ENCODE results near the gene MALSU1. TPM values are rescaled to one million over a fixed set of nuclear protein-coding genes. Genes with fewer than 3 reads are reported as not detected.

The MALSU1 gene
- polyA plus RNA-seq, 4 donors = 34.4 to 42.7 (median 36.2) TPM

DNA sequence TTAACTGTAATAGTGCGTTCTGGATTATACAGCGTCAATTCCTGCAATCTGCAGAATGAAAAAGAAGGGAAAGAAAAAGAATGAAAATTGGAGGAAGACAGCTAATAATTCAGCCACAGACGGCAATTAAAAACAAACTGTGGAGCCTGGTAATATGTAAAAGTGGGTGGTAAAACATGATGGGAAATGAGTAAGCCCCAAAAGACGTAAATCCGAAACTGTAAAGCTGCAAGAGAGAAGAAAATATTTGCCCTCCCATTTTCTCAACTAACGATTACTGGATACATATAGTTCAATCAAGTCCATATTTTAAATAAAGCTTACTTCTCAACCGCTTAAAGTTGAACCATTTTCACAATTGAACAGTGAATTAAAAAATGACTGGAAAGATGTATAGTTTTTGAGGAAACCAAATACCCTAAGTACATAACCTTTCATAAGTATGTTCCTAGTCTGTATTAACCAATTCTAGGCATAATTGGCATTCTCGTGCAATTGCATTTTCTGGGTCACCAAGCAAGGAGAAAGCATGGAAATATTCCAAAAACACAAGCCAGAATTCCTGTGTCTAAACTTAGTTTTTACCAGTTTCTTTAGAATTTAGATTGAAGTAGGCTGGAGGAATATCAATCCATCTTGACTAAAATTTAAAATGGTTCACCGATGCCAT is 44.8 kb downstream of the MALSU1 start:
- no peaks in the 10 kb centered on the region for H3K27me3 ChIP-seq (ENCODE audit: control insufficient read depth in 3 of 3, insufficient read depth in 3 of 3, low read length in 3 of 3)
- peaks cover 0 to 2% (median 0%) of the 10 kb centered on the region in 3 donors for H3K4me1 ChIP-seq (ENCODE audit: control insufficient read depth in 3 of 3, insufficient read depth in 2 of 3, low read depth in 1 of 3, low read length in 2 of 3)
- no peak overlapping the region for H3K27ac ChIP-seq (ENCODE audit: low read depth in 1 of 3, low read length in 2 of 3)
- DNase-seq (no peak), FAIRE-seq (no peak)
- H3K9me3 ChIP-seq (ENCODE audit: control insufficient read depth in 2 of 2, insufficient read depth in 1 of 2, low read depth in 1 of 2, low read length in 1 of 2) = no peaks in the 10 kb centered on the region
- whole genome bisulfite sequencing, 3 donors = 88 to 94% (median 91%) methylated on average over 9 of the region's 9 CpGs
- H3K4me3 ChIP-seq (ENCODE audit: low read depth in 1 of 3, low read length in 3 of 3) = no peak overlapping the region
- H3K36me3 ChIP-seq (ENCODE audit: control insufficient read depth in 3 of 3, insufficient read depth in 2 of 3, low read depth in 1 of 3, low read length in 3 of 3) = peaks cover 0 to 25% (median 0%) of the 10 kb centered on the region in 3 donors

DNA sequence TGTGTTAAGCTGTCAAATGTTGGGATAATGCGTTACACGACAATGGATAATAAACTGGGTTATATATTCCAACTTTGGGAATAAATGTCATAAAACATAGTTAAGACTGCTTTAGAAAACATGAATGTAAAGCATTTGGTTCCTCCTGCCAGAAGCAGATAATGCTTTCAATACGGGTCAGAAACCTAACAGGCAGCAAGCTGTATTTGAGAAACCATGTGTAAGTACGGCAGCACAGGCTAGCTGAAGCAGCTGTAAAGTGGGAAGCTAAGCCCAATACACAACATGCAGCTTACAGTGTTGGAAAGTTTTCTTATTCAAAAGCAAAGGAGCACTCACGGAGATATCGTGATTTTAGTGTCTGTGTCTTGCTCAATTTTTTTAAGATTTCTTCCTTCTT is 46.5 kb downstream of the MALSU1 start:
- H3K27me3 ChIP-seq (ENCODE audit: control insufficient read depth in 3 of 3, insufficient read depth in 3 of 3, low read length in 3 of 3) = no peaks in the 10 kb centered on the region
- DNase-seq (no peak), FAIRE-seq (no peak)
- peaks cover 0 to 2% (median 0%) of the 10 kb centered on the region in 3 donors for H3K4me1 ChIP-seq (ENCODE audit: control insufficient read depth in 3 of 3, insufficient read depth in 2 of 3, low read depth in 1 of 3, low read length in 2 of 3)
- H3K4me3 ChIP-seq (ENCODE audit: low read depth in 1 of 3, low read length in 3 of 3) = no peak overlapping the region
- H3K36me3 ChIP-seq (ENCODE audit: control insufficient read depth in 3 of 3, insufficient read depth in 2 of 3, low read depth in 1 of 3, low read length in 3 of 3) = peaks cover 0 to 24% (median 0%) of the 10 kb centered on the region in 3 donors
- no peak overlapping the region for H3K27ac ChIP-seq (ENCODE audit: low read depth in 1 of 3, low read length in 2 of 3)
- 82 to 84% (median 83%) methylated on average over 6 of the region's 6 CpGs for WGBS, 3 donors
- H3K9me3 ChIP-seq (ENCODE audit: control insufficient read depth in 2 of 2, insufficient read depth in 1 of 2, low read depth in 1 of 2, low read length in 1 of 2) = no peaks in the 10 kb centered on the region

DNA sequence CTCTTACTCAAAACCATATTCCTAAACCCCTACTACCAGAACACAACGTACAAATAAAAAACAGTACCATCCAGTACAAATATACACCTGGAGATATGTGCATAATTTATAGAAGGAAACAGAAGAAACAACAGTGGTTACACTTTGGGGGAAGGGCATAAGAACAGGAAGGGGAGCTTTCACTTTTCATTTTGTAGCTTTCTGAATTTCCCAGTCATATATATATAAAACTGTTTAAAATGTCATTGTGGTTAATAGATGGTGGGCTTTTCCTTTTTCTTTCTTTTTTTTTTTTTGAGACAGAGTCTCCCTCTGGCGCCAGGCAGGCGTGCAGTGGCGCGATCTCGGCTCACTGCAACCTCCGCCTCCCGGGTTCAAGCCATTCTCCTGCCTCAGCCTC is 47.2 kb downstream of the MALSU1 start:
- Histone ChIP-seq H3K4me1 (ENCODE audit: control insufficient read depth in 3 of 3, insufficient read depth in 2 of 3, low read depth in 1 of 3, low read length in 2 of 3) (peaks cover 0 to 2% (median 0%) of the 10 kb centered on the region in 3 donors), H3K27ac (ENCODE audit: low read depth in 1 of 3, low read length in 2 of 3) (no peak overlapping the region), H3K36me3 (ENCODE audit: control insufficient read depth in 3 of 3, insufficient read depth in 2 of 3, low read depth in 1 of 3, low read length in 3 of 3) (peaks cover 0 to 19% (median 0%) of the 10 kb centered on the region in 3 donors), H3K4me3 (ENCODE audit: low read depth in 1 of 3, low read length in 3 of 3) (no peak overlapping the region), H3K27me3 (ENCODE audit: control insufficient read depth in 3 of 3, insufficient read depth in 3 of 3, low read length in 3 of 3) (no peaks in the 10 kb centered on the region), H3K9me3 (ENCODE audit: control insufficient read depth in 2 of 2, insufficient read depth in 1 of 2, low read depth in 1 of 2, low read length in 1 of 2) (no peaks in the 10 kb centered on the region)
- DNase-seq (no peak), FAIRE-seq (no peak)
- 65 to 82% (median 73%) methylated on average over 7 to 8 of the region's 8 CpGs for WGBS, 3 donors

DNA sequence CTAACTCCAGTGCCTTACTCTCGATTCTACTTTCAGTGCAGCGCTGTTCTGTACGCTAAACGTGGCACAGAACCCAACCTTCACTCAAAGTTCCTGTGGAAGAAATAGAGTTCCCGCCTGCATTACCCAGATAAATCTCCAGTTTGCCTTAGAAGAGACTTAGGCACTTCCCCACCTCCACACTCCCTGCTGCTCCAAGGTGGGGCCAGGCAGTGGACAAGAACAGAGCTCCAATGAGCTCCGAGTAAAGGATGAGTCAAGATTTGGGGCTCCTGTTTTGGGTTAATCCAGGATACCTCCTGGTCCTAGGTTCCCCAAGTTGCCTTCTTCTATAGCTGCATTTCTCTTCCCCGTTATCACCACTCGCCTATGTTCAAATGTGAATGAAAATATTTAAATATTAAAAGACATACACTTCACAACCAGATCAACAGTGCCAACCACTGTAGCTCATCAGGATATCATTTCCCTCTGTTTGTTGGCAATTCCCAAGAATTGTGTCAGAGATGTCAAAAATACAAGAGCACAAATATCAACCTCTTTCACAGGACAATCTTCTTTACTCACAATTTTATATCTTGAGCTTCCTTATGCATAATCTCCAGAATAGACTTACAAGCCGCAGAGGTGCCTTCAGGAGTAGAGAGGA is 48.0 kb downstream of the MALSU1 start:
- no peak overlapping the region for H3K27ac ChIP-seq (ENCODE audit: low read depth in 1 of 3, low read length in 2 of 3)

DNA sequence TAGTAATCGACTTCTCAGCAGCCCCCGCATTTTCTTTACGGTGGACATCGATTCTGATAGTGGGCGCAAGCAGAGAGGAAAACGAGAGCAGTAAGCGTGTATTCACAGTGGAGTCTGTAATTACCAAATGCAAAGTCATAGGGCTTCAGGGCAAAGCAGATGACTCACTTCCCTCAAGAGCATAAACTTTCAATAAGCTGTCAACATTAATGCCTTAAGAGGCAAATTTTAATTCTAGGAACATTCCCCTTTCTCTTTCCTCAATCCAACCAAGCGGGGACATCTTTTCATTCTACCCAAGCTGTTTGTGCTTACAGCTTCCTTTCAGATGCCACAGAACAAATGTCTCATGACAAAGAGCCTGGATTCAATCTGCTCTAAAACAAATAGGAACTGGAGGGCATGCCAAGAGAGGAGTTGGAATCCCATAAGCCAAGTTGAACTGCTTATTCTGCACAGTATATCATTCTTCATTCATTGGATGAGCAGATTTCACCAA is 48.6 kb downstream of the MALSU1 start:
- DNase-seq (no peak), FAIRE-seq (no peak)
- peaks cover 0 to 15% (median 0%) of the 10 kb centered on the region in 3 donors for H3K36me3 ChIP-seq (ENCODE audit: control insufficient read depth in 3 of 3, insufficient read depth in 2 of 3, low read depth in 1 of 3, low read length in 3 of 3)
- WGBS, 3 donors = 72 to 87% (median 87%) methylated on average over 8 of the region's 8 CpGs
- H3K4me1 ChIP-seq (ENCODE audit: control insufficient read depth in 3 of 3, insufficient read depth in 2 of 3, low read depth in 1 of 3, low read length in 2 of 3) = peaks cover 0 to 2% (median 0%) of the 10 kb centered on the region in 3 donors
- no peak overlapping the region for H3K4me3 ChIP-seq (ENCODE audit: low read depth in 1 of 3, low read length in 3 of 3)
- no peaks in the 10 kb centered on the region for H3K9me3 ChIP-seq (ENCODE audit: control insufficient read depth in 2 of 2, insufficient read depth in 1 of 2, low read depth in 1 of 2, low read length in 1 of 2)
- no peaks in the 10 kb centered on the region for H3K27me3 ChIP-seq (ENCODE audit: control insufficient read depth in 3 of 3, insufficient read depth in 3 of 3, low read length in 3 of 3)
- no peak overlapping the region for H3K27ac ChIP-seq (ENCODE audit: low read depth in 1 of 3, low read length in 2 of 3)

More for the DNA sequence above, 48.0 kb downstream of the MALSU1 start:
- Histone ChIP-seq H3K9me3 (ENCODE audit: control insufficient read depth in 2 of 2, insufficient read depth in 1 of 2, low read depth in 1 of 2, low read length in 1 of 2) (no peaks in the 10 kb centered on the region), H3K4me1 (ENCODE audit: control insufficient read depth in 3 of 3, insufficient read depth in 2 of 3, low read depth in 1 of 3, low read length in 2 of 3) (peaks cover 0 to 2% (median 0%) of the 10 kb centered on the region in 3 donors), H3K4me3 (ENCODE audit: low read depth in 1 of 3, low read length in 3 of 3) (no peak overlapping the region), H3K36me3 (ENCODE audit: control insufficient read depth in 3 of 3, insufficient read depth in 2 of 3, low read depth in 1 of 3, low read length in 3 of 3) (peaks cover 0 to 15% (median 0%) of the 10 kb centered on the region in 3 donors), H3K27me3 (ENCODE audit: control insufficient read depth in 3 of 3, insufficient read depth in 3 of 3, low read length in 3 of 3) (no peaks in the 10 kb centered on the region)
- DNase-seq (no peak), FAIRE-seq (no peak)
- WGBS, 3 donors = 88 to 95% (median 93%) methylated on average over 9 of the region's 9 CpGs

DNA sequence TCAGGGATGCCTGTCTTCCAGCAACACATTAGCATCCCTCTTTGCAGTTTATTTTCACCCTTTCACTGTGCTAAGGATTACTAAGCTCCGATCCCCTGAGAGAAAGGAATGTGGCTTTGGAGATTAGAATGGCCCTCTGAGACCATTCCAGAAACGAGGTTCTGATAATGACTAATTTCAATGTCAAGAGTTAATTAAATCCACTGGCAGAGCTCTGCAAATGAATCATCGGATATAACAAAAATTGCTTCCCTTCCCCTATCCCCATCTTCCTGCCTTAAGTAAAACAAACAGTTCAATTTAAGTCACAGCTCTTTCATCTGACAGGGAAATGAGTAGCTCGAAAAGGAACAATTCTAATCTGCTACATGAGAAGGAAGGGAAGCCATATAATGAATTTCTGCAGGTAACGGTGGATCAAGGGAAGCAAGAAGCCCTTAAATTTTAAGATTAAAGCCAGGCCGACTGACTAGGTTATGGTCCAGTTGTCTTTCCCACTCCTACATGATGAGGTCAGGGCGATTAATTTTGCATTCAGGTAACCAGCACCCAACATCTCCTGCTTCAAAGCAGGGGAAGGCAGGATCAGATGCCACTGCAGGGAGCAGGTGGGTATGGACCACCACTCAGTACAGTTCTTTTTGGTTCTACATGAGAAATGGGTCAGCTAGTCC is 50.5 kb downstream of the MALSU1 start:
- Histone ChIP-seq H3K27ac (ENCODE audit: low read depth in 1 of 3, low read length in 2 of 3) (no peak overlapping the region), H3K4me1 (ENCODE audit: control insufficient read depth in 3 of 3, insufficient read depth in 2 of 3, low read depth in 1 of 3, low read length in 2 of 3) (peaks cover 0 to 2% (median 0%) of the 10 kb centered on the region in 3 donors), H3K4me3 (ENCODE audit: low read depth in 1 of 3, low read length in 3 of 3) (no peak overlapping the region), H3K36me3 (ENCODE audit: control insufficient read depth in 3 of 3, insufficient read depth in 2 of 3, low read depth in 1 of 3, low read length in 3 of 3) (peaks cover 0 to 19% (median 0%) of the 10 kb centered on the region in 3 donors), H3K27me3 (ENCODE audit: control insufficient read depth in 3 of 3, insufficient read depth in 3 of 3, low read length in 3 of 3) (no peaks in the 10 kb centered on the region), H3K9me3 (ENCODE audit: control insufficient read depth in 2 of 2, insufficient read depth in 1 of 2, low read depth in 1 of 2, low read length in 1 of 2) (no peaks in the 10 kb centered on the region)
- no peak for FAIRE-seq
- WGBS, 3 donors = 70 to 77% (median 72%) methylated on average over 7 of the region's 7 CpGs
- DNase-seq = no peak

DNA sequence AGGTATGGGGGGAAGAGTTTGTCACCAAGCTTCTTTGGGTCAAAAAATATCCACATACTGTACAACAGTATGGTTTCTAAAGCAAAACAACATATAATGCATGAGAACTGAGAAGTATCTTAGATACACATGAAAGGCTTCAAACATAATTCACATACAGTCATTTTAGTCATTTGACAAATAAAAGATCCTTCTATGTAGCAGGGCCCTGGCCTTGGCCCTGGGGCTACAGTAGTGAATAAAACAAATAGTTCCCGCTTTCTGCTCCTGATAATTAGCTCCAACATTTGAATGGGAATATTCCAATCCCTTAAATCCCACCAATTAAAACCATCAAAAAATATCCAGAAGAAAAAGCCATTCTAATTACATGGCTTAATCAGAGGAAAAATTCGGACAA is 51.3 kb downstream of the MALSU1 start:
- Histone ChIP-seq H3K4me3 (ENCODE audit: low read depth in 1 of 3, low read length in 3 of 3) (no peak overlapping the region), H3K27me3 (ENCODE audit: control insufficient read depth in 3 of 3, insufficient read depth in 3 of 3, low read length in 3 of 3) (no peaks in the 10 kb centered on the region), H3K36me3 (ENCODE audit: control insufficient read depth in 3 of 3, insufficient read depth in 2 of 3, low read depth in 1 of 3, low read length in 3 of 3) (peaks cover 0 to 15% (median 0%) of the 10 kb centered on the region in 3 donors), H3K9me3 (ENCODE audit: control insufficient read depth in 2 of 2, insufficient read depth in 1 of 2, low read depth in 1 of 2, low read length in 1 of 2) (no peaks in the 10 kb centered on the region), H3K4me1 (ENCODE audit: control insufficient read depth in 3 of 3, insufficient read depth in 2 of 3, low read depth in 1 of 3, low read length in 2 of 3) (peaks cover 0 to 2% (median 0%) of the 10 kb centered on the region in 3 donors), H3K27ac (ENCODE audit: low read depth in 1 of 3, low read length in 2 of 3) (no peak overlapping the region)
- WGBS, 3 donors = 89 to 98% (median 95%) methylated on average over 2 of the region's 2 CpGs
- no peak for DNase-seq
- no peak for FAIRE-seq

DNA sequence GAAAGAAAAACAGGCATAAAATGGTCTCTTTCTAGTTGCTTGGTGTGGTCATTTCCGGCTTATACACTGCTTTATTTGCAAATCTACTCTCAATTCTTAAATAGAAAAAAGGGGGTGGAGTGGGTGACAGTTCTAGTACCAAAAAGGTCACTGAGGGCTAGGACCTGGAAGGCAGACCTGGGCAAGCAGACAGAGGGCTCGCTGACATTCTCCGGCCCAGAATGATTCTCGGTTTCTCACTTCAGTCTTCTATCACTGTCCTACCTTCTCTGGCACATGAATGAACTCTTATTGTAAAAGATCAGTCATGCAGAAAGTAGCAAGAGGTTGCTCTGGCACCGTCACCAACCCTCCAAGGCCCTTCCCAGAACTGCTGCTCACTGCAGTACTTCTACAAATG is 54.0 kb downstream of the MALSU1 start:
- peaks cover 0 to 11% (median 0%) of the 10 kb centered on the region in 3 donors for H3K36me3 ChIP-seq (ENCODE audit: control insufficient read depth in 3 of 3, insufficient read depth in 2 of 3, low read depth in 1 of 3, low read length in 3 of 3)
- no peak overlapping the region for H3K4me3 ChIP-seq (ENCODE audit: low read depth in 1 of 3, low read length in 3 of 3)
- WGBS, 3 donors = 89 to 94% (median 91%) methylated on average over 5 of the region's 5 CpGs
- no peak overlapping the region for H3K27ac ChIP-seq (ENCODE audit: low read depth in 1 of 3, low read length in 2 of 3)
- H3K27me3 ChIP-seq (ENCODE audit: control insufficient read depth in 3 of 3, insufficient read depth in 3 of 3, low read length in 3 of 3) = no peaks in the 10 kb centered on the region
- H3K9me3 ChIP-seq (ENCODE audit: control insufficient read depth in 2 of 2, insufficient read depth in 1 of 2, low read depth in 1 of 2, low read length in 1 of 2) = no peaks in the 10 kb centered on the region
- FAIRE-seq (no peak), DNase-seq (no peak)
- H3K4me1 ChIP-seq (ENCODE audit: control insufficient read depth in 3 of 3, insufficient read depth in 2 of 3, low read depth in 1 of 3, low read length in 2 of 3) = peaks cover 0 to 3% (median 0%) of the 10 kb centered on the region in 3 donors

Data from small intestine (tissue), 7 donors.